Measurements from ENCODE around the gene RHOBTB1. TPM values are rescaled to one million over a fixed set of nuclear protein-coding genes. Genes with fewer than 3 reads are reported as not detected.
"Not testable (repeated sequence)": the region's sequence is repeated elsewhere in the genome, so short reads cannot be mapped to it uniquely, and the experiment has no call there.

Gene RHOBTB1
- polyA plus RNA-seq, 1 donor: 21.8 TPM

DNA sequence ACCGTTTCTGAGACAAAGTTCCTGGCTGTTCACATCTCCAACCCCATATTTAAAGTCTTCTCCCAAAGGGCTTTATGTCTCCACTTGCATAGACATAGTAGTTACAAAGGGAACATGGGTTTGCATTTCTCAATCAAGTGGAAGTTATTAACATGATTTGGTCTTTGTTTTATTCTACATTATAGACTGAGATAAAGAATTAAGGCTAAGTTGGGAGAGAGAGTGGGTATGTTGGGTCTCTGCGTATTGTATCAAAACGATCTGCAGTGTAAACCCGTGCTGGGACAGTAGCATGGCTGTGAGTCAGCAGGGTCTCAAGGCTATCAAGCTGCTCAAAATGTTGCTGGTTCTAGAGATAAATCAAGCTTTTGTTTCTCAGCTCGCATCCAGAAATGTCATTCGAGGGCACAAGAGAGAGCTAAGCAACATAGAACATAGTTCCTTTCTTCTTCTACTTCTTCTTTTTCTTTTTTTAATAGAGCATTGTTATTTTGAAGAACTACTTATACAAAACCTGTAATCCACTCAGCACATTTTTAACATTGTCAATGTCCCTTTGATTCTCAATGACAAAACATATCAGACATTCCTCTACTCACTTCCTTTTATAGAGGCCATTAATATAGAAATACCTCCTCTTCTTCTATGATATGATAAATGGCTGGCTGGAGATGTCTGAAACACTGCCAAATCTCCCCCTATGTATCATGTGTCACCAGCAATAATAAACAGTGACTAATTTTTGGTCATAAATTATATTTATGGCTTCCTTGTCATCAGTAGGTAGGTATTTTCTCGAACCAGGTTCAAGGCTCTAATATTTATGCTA is 34.5 kb upstream of the RHOBTB1 start:
- H3K9me3 ChIP-seq (ENCODE audit: control insufficient read depth, low read depth, low read length): no peaks in the 10 kb centered on the region
- peak overlapping the region; percentile 44 for H3K27ac ChIP-seq (ENCODE audit: low read length)
- no peaks in the 10 kb centered on the region for H3K36me3 ChIP-seq (ENCODE audit: control insufficient read depth, insufficient read depth, low read length)
- peak in 1 of 2 donors; percentile 71 for DNase-seq
- no peaks in the 10 kb centered on the region for H3K27me3 ChIP-seq (ENCODE audit: control insufficient read depth, insufficient read depth, low read length)
- H3K4me1 ChIP-seq (ENCODE audit: control insufficient read depth, insufficient read depth, low read length): peaks cover 14% of the 10 kb centered on the region
- WGBS (ENCODE audit: insufficient coverage, low lambda C conversion rate): 29% methylated on average over 1 of the region's 7 CpGs
- no peak overlapping the region for H3K4me3 ChIP-seq (ENCODE audit: low read length)

DNA sequence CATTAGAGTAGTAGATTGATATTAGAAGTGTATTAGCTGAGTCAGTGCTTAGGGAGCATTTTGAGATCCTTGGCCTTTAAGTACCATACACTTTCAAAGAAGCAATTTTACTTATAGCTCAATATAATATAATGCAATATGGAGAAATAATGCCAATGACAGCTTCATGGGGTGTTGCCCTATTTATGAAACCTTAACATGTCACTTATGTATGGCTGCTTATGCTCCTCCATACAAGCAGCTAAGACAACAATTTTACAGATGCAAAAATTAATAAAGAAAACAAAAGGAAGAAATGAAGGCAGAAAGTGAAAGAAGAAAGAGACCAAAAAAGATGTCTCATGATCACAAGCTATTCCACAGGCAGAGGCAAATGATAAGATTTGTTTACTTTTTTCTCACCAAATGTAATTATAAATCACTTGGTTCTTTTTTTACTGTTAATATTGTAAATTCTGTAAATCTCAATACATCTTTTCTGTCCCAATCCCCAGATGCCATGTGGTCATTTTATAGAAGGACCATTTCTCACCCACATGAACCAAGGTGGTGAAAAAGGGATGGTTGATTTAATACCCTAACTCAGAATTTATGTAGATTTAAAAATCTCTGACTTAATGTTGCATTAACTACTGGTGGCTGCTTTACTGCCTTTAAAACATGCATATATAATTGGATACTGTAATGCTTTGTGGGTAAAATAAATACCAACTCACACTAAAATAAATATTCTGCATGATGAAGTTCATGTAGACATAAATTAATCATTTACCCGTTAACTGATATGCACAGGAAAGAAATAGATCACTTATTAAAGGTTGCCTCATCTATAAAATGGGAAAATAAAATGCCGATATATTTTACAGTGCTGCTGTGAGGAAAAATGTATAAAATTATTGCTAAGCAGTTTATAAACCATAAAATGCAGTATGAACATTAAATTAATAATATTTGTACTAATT is 33.5 kb upstream of the RHOBTB1 start:
- no peaks in the 10 kb centered on the region for H3K9me3 ChIP-seq (ENCODE audit: control insufficient read depth, low read depth, low read length)
- WGBS (ENCODE audit: insufficient coverage, low lambda C conversion rate): 50% methylated on average over 1 of the region's 2 CpGs
- no peaks in the 10 kb centered on the region for H3K36me3 ChIP-seq (ENCODE audit: control insufficient read depth, insufficient read depth, low read length)
- no peak overlapping the region for H3K4me3 ChIP-seq (ENCODE audit: low read length)
- H3K27me3 ChIP-seq (ENCODE audit: control insufficient read depth, insufficient read depth, low read length): no peaks in the 10 kb centered on the region
- peaks cover 14% of the 10 kb centered on the region for H3K4me1 ChIP-seq (ENCODE audit: control insufficient read depth, insufficient read depth, low read length)
- H3K27ac ChIP-seq (ENCODE audit: low read length): peak overlapping the region; percentile 44
- DNase-seq: peak in 1 of 2 donors; percentile 62

DNA sequence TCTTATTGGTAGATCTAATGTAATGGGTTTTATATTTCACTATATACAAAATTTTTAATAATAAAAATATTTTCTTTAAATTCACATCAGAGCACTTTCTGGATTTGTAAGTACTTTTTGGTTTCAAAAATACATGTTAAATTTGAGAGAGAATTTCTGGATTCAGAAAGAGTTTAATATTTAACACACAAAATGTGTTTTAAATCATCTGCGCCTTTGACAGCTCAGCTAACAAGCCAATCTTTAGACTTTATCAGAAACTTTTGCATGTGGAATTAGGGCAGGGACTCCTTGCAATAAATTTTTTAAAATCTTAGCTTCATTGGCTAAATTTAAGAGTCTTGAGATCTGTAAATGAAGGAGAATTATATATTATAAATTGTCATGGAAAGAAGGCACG is 32.7 kb upstream of the RHOBTB1 start:
- H3K4me3 ChIP-seq (ENCODE audit: low read length): no peak overlapping the region
- WGBS (ENCODE audit: insufficient coverage, low lambda C conversion rate): 44% methylated on average over 1 of the region's 2 CpGs
- H3K9me3 ChIP-seq (ENCODE audit: control insufficient read depth, low read depth, low read length): no peaks in the 10 kb centered on the region
- DNase-seq: no peak
- H3K27ac ChIP-seq (ENCODE audit: low read length): no peak overlapping the region
- no peaks in the 10 kb centered on the region for H3K27me3 ChIP-seq (ENCODE audit: control insufficient read depth, insufficient read depth, low read length)
- peaks cover 14% of the 10 kb centered on the region for H3K4me1 ChIP-seq (ENCODE audit: control insufficient read depth, insufficient read depth, low read length)
- H3K36me3 ChIP-seq (ENCODE audit: control insufficient read depth, insufficient read depth, low read length): no peaks in the 10 kb centered on the region

DNA sequence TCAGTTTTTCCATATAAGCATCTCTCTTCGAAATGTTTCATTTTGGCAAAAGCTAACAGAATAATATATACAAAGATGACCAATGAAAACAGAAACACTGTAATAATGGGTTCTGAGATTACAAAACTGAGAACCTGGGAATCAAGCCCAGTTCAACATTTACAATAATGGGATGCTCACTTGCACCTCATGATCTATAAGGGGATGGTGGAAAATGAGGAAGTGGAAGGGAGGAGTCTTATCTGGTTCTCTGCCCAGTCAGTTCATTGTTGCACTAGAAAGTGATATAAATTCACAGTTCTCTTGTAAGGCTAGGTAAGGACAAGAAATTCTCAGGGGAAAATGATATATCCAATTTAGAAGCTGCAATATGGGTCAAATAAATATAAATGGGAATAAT is 31.7 kb upstream of the RHOBTB1 start:
- H3K36me3 ChIP-seq (ENCODE audit: control insufficient read depth, insufficient read depth, low read length): no peaks in the 10 kb centered on the region
- H3K4me3 ChIP-seq (ENCODE audit: low read length): no peak overlapping the region
- no peaks in the 10 kb centered on the region for H3K27me3 ChIP-seq (ENCODE audit: control insufficient read depth, insufficient read depth, low read length)
- H3K27ac ChIP-seq (ENCODE audit: low read length): no peak overlapping the region
- peaks cover 14% of the 10 kb centered on the region for H3K4me1 ChIP-seq (ENCODE audit: control insufficient read depth, insufficient read depth, low read length)
- H3K9me3 ChIP-seq (ENCODE audit: control insufficient read depth, low read depth, low read length): no peaks in the 10 kb centered on the region
- no peak for DNase-seq
- 80% methylated on average over 1 of the region's 1 CpG for WGBS (ENCODE audit: insufficient coverage, low lambda C conversion rate)

DNA sequence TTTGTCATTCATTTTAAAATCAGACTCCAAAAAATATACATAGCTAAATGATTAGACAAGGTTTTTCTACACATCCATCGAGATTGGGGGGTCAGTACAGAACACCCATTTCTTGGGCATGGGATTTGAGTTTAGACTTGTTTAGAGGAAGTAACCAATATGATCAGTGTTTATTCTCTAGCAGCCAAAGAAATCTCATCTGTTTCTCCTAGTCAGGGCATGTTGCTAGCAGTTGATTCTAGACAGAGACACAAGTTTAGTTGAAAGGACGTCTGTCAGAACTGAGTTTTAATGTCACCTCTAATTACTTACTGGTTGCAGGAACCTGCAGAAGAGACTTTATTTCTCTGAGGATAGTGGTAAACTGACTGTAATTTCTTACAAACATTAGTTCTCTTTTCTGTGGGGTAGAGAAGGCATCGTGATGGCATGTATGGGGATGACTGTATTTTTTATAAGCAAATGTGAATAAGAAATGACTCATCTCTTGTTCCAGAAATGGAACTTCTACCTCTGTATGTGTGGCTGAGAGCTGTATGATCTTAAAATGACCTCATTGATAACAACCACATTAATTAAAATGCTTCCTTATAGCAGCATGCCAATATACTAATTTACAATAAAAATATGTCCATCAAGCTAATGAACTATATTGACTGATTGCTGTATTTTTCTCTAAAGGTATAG is 30.6 kb upstream of the RHOBTB1 start:
- no CpG with 5 or more reads among the region's 3 CpGs for WGBS (ENCODE audit: insufficient coverage, low lambda C conversion rate)
- Histone ChIP-seq H3K4me1 (ENCODE audit: control insufficient read depth, insufficient read depth, low read length) (peaks cover 14% of the 10 kb centered on the region), H3K36me3 (ENCODE audit: control insufficient read depth, insufficient read depth, low read length) (no peaks in the 10 kb centered on the region), H3K27ac (ENCODE audit: low read length) (no peak overlapping the region), H3K4me3 (ENCODE audit: low read length) (no peak overlapping the region), H3K27me3 (ENCODE audit: control insufficient read depth, insufficient read depth, low read length) (no peaks in the 10 kb centered on the region), H3K9me3 (ENCODE audit: control insufficient read depth, low read depth, low read length) (no peaks in the 10 kb centered on the region)
- no peak for DNase-seq

DNA sequence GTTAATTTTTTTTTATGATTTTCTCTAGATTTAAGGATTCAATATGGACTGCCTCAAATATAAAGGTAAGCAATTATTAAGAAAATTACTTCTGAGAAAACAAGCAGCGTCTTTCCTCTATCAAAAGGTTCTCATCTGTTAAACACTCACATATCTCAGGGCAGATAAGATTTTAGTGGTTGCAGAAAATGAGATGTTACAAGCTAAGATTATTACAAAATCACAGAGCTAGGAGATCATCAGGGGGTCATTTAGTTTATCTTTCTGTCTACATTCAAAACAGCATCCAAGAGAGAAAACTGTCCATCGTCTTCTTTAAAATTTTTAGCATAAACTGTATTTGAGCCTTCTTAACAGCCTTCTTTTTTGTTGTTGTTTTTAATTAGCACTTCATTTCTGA is 29.1 kb upstream of the RHOBTB1 start:
- Histone ChIP-seq H3K4me3 (ENCODE audit: low read length) (no peak overlapping the region), H3K9me3 (ENCODE audit: control insufficient read depth, low read depth, low read length) (no peaks in the 10 kb centered on the region), H3K36me3 (ENCODE audit: control insufficient read depth, insufficient read depth, low read length) (no peaks in the 10 kb centered on the region), H3K27ac (ENCODE audit: low read length) (no peak overlapping the region), H3K4me1 (ENCODE audit: control insufficient read depth, insufficient read depth, low read length) (peaks cover 3% of the 10 kb centered on the region), H3K27me3 (ENCODE audit: control insufficient read depth, insufficient read depth, low read length) (no peaks in the 10 kb centered on the region)
- DNase-seq: no peak
- 82% methylated on average over 1 of the region's 2 CpGs for WGBS (ENCODE audit: insufficient coverage, low lambda C conversion rate)

DNA sequence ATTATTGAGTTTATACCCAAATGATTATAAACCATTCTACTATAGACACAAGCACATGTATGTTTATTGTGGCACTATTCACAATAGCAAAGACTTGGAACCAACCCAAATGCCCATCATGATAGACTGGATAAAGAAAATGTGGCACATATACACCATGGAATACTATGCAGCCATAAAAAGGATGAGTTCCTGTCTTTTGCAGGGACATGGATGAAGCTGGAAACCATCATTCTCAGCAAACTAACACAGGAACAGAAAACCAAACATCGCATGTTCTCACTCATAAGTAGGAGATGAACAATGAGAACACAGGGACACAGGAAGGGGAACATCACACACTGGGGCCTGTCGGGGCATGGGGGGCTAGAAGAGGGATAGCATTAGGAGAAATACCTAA is 28.2 kb upstream of the RHOBTB1 start:
- not testable (repeated sequence) for H3K4me1 ChIP-seq (ENCODE audit: control insufficient read depth, insufficient read depth, low read length); H3K9me3 ChIP-seq (ENCODE audit: control insufficient read depth, low read depth, low read length); H3K36me3 ChIP-seq (ENCODE audit: control insufficient read depth, insufficient read depth, low read length); DNase-seq; H3K27me3 ChIP-seq (ENCODE audit: control insufficient read depth, insufficient read depth, low read length); H3K27ac ChIP-seq (ENCODE audit: low read length); H3K4me3 ChIP-seq (ENCODE audit: low read length)
- WGBS (ENCODE audit: insufficient coverage, low lambda C conversion rate): 100% methylated on average over 1 of the region's 2 CpGs

DNA sequence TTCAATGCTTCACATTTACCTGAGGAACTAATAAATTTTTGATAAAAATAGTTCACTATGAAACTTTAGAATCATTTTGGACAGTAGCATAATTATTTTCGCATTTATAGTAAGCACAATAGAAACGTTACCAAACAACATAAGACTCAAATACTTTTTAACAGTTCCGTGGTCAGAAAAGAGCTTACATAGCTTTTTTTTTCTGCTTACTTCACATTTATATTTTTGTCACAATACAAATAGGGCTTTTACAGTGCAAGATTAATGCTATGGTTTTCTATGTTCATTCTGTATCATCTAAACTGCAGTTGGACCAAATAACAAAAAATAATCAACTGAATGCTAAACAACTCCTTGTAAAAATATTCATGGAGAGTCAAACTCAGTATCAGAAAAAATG is 26.5 kb upstream of the RHOBTB1 start:
- Histone ChIP-seq H3K4me1 (ENCODE audit: control insufficient read depth, insufficient read depth, low read length) (no peaks in the 10 kb centered on the region), H3K36me3 (ENCODE audit: control insufficient read depth, insufficient read depth, low read length) (no peaks in the 10 kb centered on the region), H3K27me3 (ENCODE audit: control insufficient read depth, insufficient read depth, low read length) (no peaks in the 10 kb centered on the region), H3K27ac (ENCODE audit: low read length) (no peak overlapping the region), H3K9me3 (ENCODE audit: control insufficient read depth, low read depth, low read length) (no peaks in the 10 kb centered on the region), H3K4me3 (ENCODE audit: low read length) (no peak overlapping the region)
- no peak for DNase-seq
- WGBS (ENCODE audit: insufficient coverage, low lambda C conversion rate): 92% methylated on average over 2 of the region's 3 CpGs

DNA sequence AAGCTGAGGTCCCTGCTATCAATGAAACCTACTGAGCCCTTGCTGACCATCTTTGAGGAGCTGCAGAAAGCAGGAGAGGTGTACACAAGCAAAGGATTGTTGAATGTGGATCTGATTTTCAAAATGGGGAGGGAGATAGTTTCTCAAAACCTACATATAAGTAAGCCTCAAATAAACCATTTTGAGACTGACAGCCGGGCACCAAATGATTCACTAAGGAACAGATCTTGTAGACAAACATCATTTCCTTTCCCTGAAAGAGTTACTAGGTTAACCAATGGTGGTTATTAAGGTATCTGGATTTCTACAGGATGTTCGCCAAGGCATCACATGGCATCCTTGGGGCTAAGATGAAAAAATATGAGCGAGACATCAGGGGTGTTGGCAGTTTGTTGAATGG is 24.5 kb upstream of the RHOBTB1 start:
- no peak for DNase-seq
- H3K36me3 ChIP-seq (ENCODE audit: control insufficient read depth, insufficient read depth, low read length): no peaks in the 10 kb centered on the region
- H3K4me3 ChIP-seq (ENCODE audit: low read length): no peak overlapping the region
- no peaks in the 10 kb centered on the region for H3K27me3 ChIP-seq (ENCODE audit: control insufficient read depth, insufficient read depth, low read length)
- WGBS (ENCODE audit: insufficient coverage, low lambda C conversion rate): no CpG with 5 or more reads among the region's 3 CpGs
- no peaks in the 10 kb centered on the region for H3K9me3 ChIP-seq (ENCODE audit: control insufficient read depth, low read depth, low read length)
- H3K4me1 ChIP-seq (ENCODE audit: control insufficient read depth, insufficient read depth, low read length): no peaks in the 10 kb centered on the region
- no peak overlapping the region for H3K27ac ChIP-seq (ENCODE audit: low read length)

DNA sequence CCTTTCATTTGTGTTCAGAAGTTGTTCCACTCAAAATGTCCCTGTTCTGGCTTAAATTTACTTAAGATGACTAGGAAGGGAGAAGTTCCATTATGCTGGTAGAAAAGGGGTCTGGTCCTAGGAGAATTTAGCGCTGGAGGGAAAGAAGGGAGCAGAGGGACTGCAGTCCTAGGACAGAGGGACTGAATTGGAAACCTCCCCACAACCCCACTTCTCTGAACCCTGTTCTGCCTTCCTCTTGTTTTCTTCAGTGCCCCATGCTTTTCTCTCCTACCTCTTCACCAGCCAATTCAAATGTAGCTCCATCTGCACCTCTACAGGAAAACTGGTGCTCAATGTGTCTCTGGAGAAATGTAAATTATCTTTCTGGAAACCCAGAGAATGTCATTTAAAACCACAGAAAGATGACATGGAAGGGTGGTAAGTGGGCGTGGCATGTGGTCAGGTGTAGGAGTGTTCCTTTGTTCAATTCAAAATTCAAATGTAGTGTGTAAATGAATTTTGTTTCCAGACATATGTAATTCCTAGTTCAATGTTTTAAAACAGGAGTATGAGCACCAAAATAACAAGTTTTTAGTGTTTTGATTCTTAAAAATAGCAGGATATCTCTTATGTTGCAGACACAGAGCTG is 24.0 kb upstream of the RHOBTB1 start:
- WGBS (ENCODE audit: insufficient coverage, low lambda C conversion rate): no CpG with 5 or more reads among the region's 2 CpGs
- H3K27ac ChIP-seq (ENCODE audit: low read length): no peak overlapping the region

More for the DNA sequence above, 24.0 kb upstream of the RHOBTB1 start:
- Histone ChIP-seq H3K36me3 (ENCODE audit: control insufficient read depth, insufficient read depth, low read length) (no peaks in the 10 kb centered on the region), H3K9me3 (ENCODE audit: control insufficient read depth, low read depth, low read length) (no peaks in the 10 kb centered on the region), H3K4me3 (ENCODE audit: low read length) (no peak overlapping the region), H3K4me1 (ENCODE audit: control insufficient read depth, insufficient read depth, low read length) (no peaks in the 10 kb centered on the region), H3K27me3 (ENCODE audit: control insufficient read depth, insufficient read depth, low read length) (no peaks in the 10 kb centered on the region)
- DNase-seq: no peak

Measured in large intestine (tissue), 3 donors.